BLaER1 (cell line): Measurements from ENCODE around the gene MNT.

ENCODE experiments used
- H3K27ac ChIP-seq: shearing (Covaris generic); formaldehyde crosslinking; 2 replicates; pipeline ENCODE4 v1.8.1; 2022
- H3K27me3 ChIP-seq: shearing (Covaris generic); formaldehyde crosslinking; 2 replicates; pipeline ENCODE4 v1.8.1; 2022
- H3K36me3 ChIP-seq: shearing (Covaris generic); formaldehyde crosslinking; 2 replicates; pipeline ENCODE4 v1.8.1; 2022
- H3K4me1 ChIP-seq: shearing (Covaris generic); formaldehyde crosslinking; 2 replicates; pipeline ENCODE4 v1.8.1; 2022
- H3K4me2 ChIP-seq: shearing (Covaris generic); formaldehyde crosslinking; 2 replicates; pipeline ENCODE4 v1.8.1; 2022
- H3K4me3 ChIP-seq: shearing (Covaris generic); formaldehyde crosslinking; 2 replicates; pipeline ENCODE4 v1.8.1; 2022
- H3K9ac ChIP-seq: shearing (Covaris generic); formaldehyde crosslinking; 2 replicates; pipeline ENCODE4 v1.8.1; 2022
- H3K9me3 ChIP-seq: shearing (Covaris generic); formaldehyde crosslinking; 2 replicates; pipeline ENCODE4 v1.8.1; 2022
- H4K20me1 ChIP-seq: shearing (Covaris generic); formaldehyde crosslinking; 2 replicates; pipeline ENCODE4 v1.8.1; 2022
- Cebpa-rat ChIP-seq: shearing (Covaris generic); IDR thresholded peaks from 2 replicates; pipeline ENCODE4 v1.8.1; 2022

MNT gene

GRCh38 chr17:2369039-2369438, 31.8 kb downstream of the MNT start:
- peak overlapping the region; percentile 73 for H3K9ac ChIP-seq
- H3K4me1 ChIP-seq: peaks cover 39% of the 10 kb centered on the region
- H3K9me3 ChIP-seq: no peaks in the 10 kb centered on the region
- no peaks in the 10 kb centered on the region for H4K20me1 ChIP-seq
- peaks cover 72% of the 10 kb centered on the region for H3K36me3 ChIP-seq
- H3K27ac ChIP-seq: peak overlapping the region; percentile 76
- H3K4me2 ChIP-seq: peak overlapping the region; percentile 79
- H3K4me3 ChIP-seq: no peak overlapping the region
- H3K27me3 ChIP-seq: no peaks in the 10 kb centered on the region
- no peak for TF ChIP-seq Cebpa-rat

DNA sequence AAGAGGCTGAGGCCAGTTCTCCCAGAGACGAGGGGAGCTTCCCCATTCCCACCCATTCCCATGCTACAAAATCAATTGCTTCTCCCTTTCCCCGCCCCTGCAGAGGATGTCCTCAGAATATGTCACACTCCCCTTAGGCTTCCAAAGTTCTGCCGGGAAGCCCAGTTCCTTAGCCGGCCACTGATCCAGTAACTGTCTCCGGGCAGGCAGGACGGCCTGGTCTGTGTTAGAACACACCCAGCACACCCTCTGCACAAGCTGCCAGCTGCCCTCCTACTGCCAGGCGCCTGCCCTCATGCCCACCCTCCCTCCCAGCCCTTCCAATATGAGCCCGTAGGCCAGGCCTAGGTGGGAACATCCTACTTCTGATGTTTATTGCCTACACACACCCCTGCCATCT, 32.5 kb downstream of the MNT start:
- H3K4me2 ChIP-seq: peak overlapping the region; percentile 79
- no peak overlapping the region for H3K4me3 ChIP-seq
- H3K9me3 ChIP-seq: no peaks in the 10 kb centered on the region
- no peaks in the 10 kb centered on the region for H4K20me1 ChIP-seq
- peak overlapping the region; percentile 39; the same call in 1 of the 2 replicates for H3K9ac ChIP-seq
- TF ChIP-seq Cebpa-rat: no peak
- peaks cover 73% of the 10 kb centered on the region for H3K36me3 ChIP-seq
- H3K27ac ChIP-seq: peak overlapping the region; percentile 77
- peaks cover 39% of the 10 kb centered on the region for H3K4me1 ChIP-seq
- H3K27me3 ChIP-seq: no peaks in the 10 kb centered on the region

- Histone ChIP-seq H3K9me3 (no peaks in the 10 kb centered on the region), H3K4me3 (no peak overlapping the region), H3K36me3 (peaks cover 73% of the 10 kb centered on the region), H3K4me1 (peaks cover 39% of the 10 kb centered on the region), H3K4me2 (peak overlapping the region; percentile 79; the same call in 1 of the 2 replicates), H3K27me3 (no peaks in the 10 kb centered on the region), H3K9ac (peak overlapping the region; percentile 23; the same call in 1 of the 2 replicates), H3K27ac (no peak overlapping the region; the same call in 1 of the 2 replicates), H4K20me1 (0 out of 2 replicates have a peak, but pooled peaks cover under 1% of the 10 kb centered on the region)
- TF ChIP-seq Cebpa-rat: no peak
These were observed 33.9 kb downstream of the MNT start for GRCh38 chr17:2366747-2367494.

DNA sequence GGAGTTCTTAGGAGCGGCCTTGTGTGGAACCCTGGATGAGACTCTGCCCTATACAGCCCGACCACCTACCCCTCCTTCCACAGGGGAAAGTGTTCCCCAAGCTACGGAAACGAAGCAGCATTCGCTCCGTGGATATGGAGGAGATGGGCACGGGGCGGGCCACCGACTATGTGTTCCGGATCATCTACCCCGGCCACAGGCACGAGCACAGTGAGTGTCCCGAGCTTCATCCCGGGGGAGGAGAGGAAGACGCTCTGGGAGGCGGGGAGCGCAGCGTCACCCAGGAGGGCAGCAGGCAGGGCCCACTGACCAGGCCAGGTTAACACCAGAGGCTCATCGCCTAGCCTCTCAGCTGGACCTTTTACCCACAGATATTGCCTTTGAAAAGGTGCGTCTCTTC, 35.7 kb downstream of the MNT start:
- TF ChIP-seq Cebpa-rat: no peak
- H3K4me2 ChIP-seq: no peak overlapping the region

DNA sequence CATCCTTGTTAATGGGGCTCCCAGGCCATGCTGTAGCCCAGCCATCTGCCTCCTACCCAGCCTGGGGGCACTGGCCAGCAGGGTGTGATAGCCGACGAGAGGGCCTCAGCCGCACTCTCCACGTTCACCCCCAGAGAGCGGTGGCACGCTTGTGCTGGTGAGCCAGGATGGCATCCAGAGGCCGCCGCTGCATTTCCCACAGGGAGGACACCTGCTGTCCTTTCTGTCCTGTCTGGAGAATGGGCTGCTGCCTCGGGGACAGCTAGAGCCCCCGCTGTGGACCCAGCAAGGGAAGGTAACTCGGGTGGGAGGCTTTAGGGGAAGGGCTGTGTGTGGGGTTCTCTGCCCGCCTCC, 36.1 kb downstream of the MNT start:
- no peaks in the 10 kb centered on the region for H3K9me3 ChIP-seq
- no peaks in the 10 kb centered on the region for H3K27me3 ChIP-seq
- no peak overlapping the region for H3K27ac ChIP-seq
- H3K9ac ChIP-seq: no peak overlapping the region
- TF ChIP-seq Cebpa-rat: no peak
- no peak overlapping the region for H3K4me2 ChIP-seq
- H3K4me3 ChIP-seq: no peak overlapping the region
- peaks cover 73% of the 10 kb centered on the region for H3K36me3 ChIP-seq
- H3K4me1 ChIP-seq: peaks cover 31% of the 10 kb centered on the region
- H4K20me1 ChIP-seq: peaks cover 16% of the 10 kb centered on the region; the same call in 1 of the 2 replicates

More for the DNA sequence above, 35.7 kb downstream of the MNT start:
- no peaks in the 10 kb centered on the region for H3K9me3 ChIP-seq
- H3K27ac ChIP-seq: no peak overlapping the region
- H3K27me3 ChIP-seq: no peaks in the 10 kb centered on the region
- no peak overlapping the region for H3K9ac ChIP-seq
- peaks cover 35% of the 10 kb centered on the region for H3K4me1 ChIP-seq
- peaks cover 73% of the 10 kb centered on the region for H3K36me3 ChIP-seq
- H3K4me3 ChIP-seq: no peak overlapping the region
- H4K20me1 ChIP-seq: peaks cover 14% of the 10 kb centered on the region; the same call in 1 of the 2 replicates

DNA sequence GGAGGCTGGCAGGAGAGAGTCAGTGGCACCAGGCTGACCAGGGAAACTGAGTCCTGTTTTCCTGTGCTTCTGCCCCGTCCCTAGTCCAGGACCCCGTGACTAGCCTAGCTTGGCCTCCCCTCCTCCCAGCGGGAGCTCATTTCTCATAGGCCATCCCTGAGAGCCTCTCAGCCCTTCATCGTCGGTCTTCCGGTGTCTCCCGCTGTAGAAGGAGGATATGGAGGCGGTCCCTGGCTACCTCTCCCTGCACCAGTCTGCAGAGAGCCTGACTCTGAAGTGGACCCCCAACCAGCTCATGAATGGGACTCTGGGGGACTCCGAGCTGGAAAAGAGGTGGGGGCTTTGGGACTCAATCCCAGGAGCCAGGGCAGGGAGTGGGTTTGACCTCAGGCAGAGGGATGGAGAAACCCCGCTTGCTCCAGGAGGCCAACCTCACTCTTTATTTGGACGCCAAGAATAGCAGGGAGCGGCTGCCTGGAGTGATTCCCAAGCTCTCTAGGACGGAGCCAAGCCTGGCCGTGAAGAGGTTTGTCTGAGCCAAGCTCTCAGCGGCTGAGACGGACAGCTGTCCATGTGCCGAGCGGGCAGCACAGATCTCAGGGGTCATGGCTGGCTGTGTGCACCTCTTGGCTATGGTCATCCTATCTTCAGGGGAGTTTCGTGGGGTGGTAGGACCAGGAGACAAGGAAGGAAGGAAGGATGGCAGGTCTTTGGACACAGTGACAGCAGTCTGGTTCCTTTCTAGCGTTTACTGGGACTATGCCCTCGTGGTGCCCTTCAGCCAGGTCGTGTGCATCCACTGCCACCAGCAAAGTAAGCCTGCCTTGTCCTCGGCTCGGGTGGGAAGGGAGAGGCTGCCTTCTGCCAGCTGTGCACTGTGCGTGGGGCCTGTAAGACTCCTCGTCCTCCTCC, 36.8 kb downstream of the MNT start:
- H3K27ac ChIP-seq: no peak overlapping the region
- no peak overlapping the region for H3K4me3 ChIP-seq
- no peak overlapping the region for H3K4me2 ChIP-seq
- no peaks in the 10 kb centered on the region for H3K27me3 ChIP-seq
- H3K36me3 ChIP-seq: peaks cover 79% of the 10 kb centered on the region
- TF ChIP-seq Cebpa-rat: no peak
- peaks cover 25% of the 10 kb centered on the region for H3K4me1 ChIP-seq
- peaks cover 21% of the 10 kb centered on the region; the same call in 1 of the 2 replicates for H4K20me1 ChIP-seq
- no peaks in the 10 kb centered on the region for H3K9me3 ChIP-seq
- no peak overlapping the region for H3K9ac ChIP-seq

- peaks cover 19% of the 10 kb centered on the region for H3K4me1 ChIP-seq
- H3K4me3 ChIP-seq: no peak overlapping the region
- no peaks in the 10 kb centered on the region for H3K9me3 ChIP-seq
- no peak overlapping the region for H3K4me2 ChIP-seq
- TF ChIP-seq Cebpa-rat: no peak
- no peak overlapping the region for H3K27ac ChIP-seq
- H3K27me3 ChIP-seq: no peaks in the 10 kb centered on the region
- H3K36me3 ChIP-seq: peaks cover 82% of the 10 kb centered on the region
- peaks cover 24% of the 10 kb centered on the region; the same call in 1 of the 2 replicates for H4K20me1 ChIP-seq
- no peak overlapping the region for H3K9ac ChIP-seq
These were observed 37.5 kb downstream of the MNT start for GRCh38 chr17:2363318-2363717.

GRCh38 chr17:2362881-2363280, 38.0 kb downstream of the MNT start:
- Histone ChIP-seq H3K9ac (no peak overlapping the region), H3K4me1 (peaks cover 19% of the 10 kb centered on the region), H4K20me1 (peaks cover 29% of the 10 kb centered on the region; the same call in 1 of the 2 replicates), H3K4me2 (no peak overlapping the region), H3K36me3 (peaks cover 82% of the 10 kb centered on the region), H3K9me3 (no peaks in the 10 kb centered on the region), H3K27me3 (no peaks in the 10 kb centered on the region), H3K27ac (no peak overlapping the region), H3K4me3 (no peak overlapping the region)
- TF ChIP-seq Cebpa-rat: no peak

GRCh38 chr17:2362416-2362815, 38.4 kb downstream of the MNT start:
- no peak overlapping the region for H3K4me3 ChIP-seq
- no peak overlapping the region for H3K4me2 ChIP-seq
- peaks cover 19% of the 10 kb centered on the region for H3K4me1 ChIP-seq
- no peak for TF ChIP-seq Cebpa-rat
- no peaks in the 10 kb centered on the region for H3K9me3 ChIP-seq
- H3K9ac ChIP-seq: no peak overlapping the region
- H4K20me1 ChIP-seq: peaks cover 32% of the 10 kb centered on the region; the same call in 1 of the 2 replicates
- peaks cover 84% of the 10 kb centered on the region for H3K36me3 ChIP-seq
- no peaks in the 10 kb centered on the region for H3K27me3 ChIP-seq
- H3K27ac ChIP-seq: no peak overlapping the region
